Ishikawa (cell line): ENCODE results near the gene SP1.

Source experiments
- CEBPB ChIP-seq: IDR thresholded peaks from 2 replicates; pipeline ENCODE4 v1.6.1; 2012
- CREB1 ChIP-seq: IDR thresholded peaks from 2 replicates; pipeline ENCODE4 v1.6.1; 2012; ENCODE audit warnings: low read depth
- EGR1 ChIP-seq: IDR thresholded peaks from 2 replicates; pipeline ENCODE4 v1.6.1; 2012
- EP300 ChIP-seq: IDR thresholded peaks from 2 replicates; pipeline ENCODE4 v1.6.1; 2012; ENCODE audit warnings: borderline replicate concordance
- FOXM1 ChIP-seq: IDR thresholded peaks from 2 replicates; pipeline ENCODE4 v1.6.1; 2012; ENCODE audit warnings: low read depth, borderline replicate concordance
- MAX ChIP-seq: IDR thresholded peaks from 2 replicates; pipeline ENCODE4 v1.6.1; 2012
- NFIC ChIP-seq: IDR thresholded peaks from 2 replicates; pipeline ENCODE4 v1.6.1; 2012
- RAD21 ChIP-seq: IDR thresholded peaks from 2 replicates; pipeline ENCODE4 v1.6.1; 2012; ENCODE audit warnings: low read depth
- REST ChIP-seq: IDR thresholded peaks from 2 replicates; pipeline ENCODE4 v1.6.1; 2012; ENCODE audit warnings: low read depth, mild to moderate bottlenecking
- TAF1 ChIP-seq: IDR thresholded peaks from 2 replicates; pipeline ENCODE4 v1.6.1; 2012; ENCODE audit warnings: low read depth, mild to moderate bottlenecking
- TCF12 ChIP-seq: IDR thresholded peaks from 2 replicates; pipeline ENCODE4 v1.6.1; 2012; ENCODE audit warnings: low read depth
- TEAD4 ChIP-seq: IDR thresholded peaks from 2 replicates; pipeline ENCODE4 v1.6.1; 2012
- USF1 ChIP-seq: IDR thresholded peaks from 2 replicates; pipeline ENCODE4 v1.6.1; 2012
- YY1 ChIP-seq: IDR thresholded peaks from 2 replicates; pipeline ENCODE4 v1.6.1; 2012; ENCODE audit warnings: low read depth
- ZBTB7A ChIP-seq: IDR thresholded peaks from 2 replicates; pipeline ENCODE4 v1.6.1; 2012; ENCODE audit warnings: low read depth

The SP1 gene

GRCh38 chr12:53391724-53392123 lies 11.7 kb downstream of the SP1 start:
- no peak for TF ChIP-seq FOXM1
- TF ChIP-seq CREB1, result no peak
- TF ChIP-seq TCF12, result no peak
- TF ChIP-seq REST, result no peak
- TF ChIP-seq USF1, result no peak
- no peak for TF ChIP-seq EP300
- no peak for TF ChIP-seq TAF1
- TF ChIP-seq CEBPB, result no peak
- TF ChIP-seq EGR1, result no peak
- TF ChIP-seq YY1, result no peak
- no peak for TF ChIP-seq NFIC
- TF ChIP-seq RAD21, result no peak
- TF ChIP-seq MAX, result no peak
- no peak for TF ChIP-seq ZBTB7A
- TF ChIP-seq TEAD4, result no peak

DNA sequence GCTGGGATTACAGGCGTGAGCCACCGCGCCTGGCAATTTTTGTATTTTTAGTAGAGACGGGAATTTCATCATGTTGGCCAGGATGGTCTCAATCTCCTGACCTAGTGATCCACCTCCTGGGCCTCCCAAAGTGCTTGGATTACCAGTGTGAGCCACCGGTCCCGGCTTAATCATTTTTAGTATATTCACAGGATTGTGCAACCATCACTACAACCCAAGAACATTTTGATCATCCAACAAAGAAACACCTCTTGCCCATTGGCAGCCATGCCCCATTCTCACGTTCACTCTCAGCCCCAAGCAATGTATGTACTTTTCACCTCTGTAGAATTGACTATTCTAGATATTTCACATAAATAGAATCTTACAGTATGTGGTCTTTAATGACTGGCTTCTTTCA lies 19.9 kb downstream of the SP1 start:
- TF ChIP-seq CEBPB, result no peak
- TF ChIP-seq CREB1, result no peak
- no peak for TF ChIP-seq ZBTB7A
- no peak for TF ChIP-seq MAX
- no peak for TF ChIP-seq TCF12
- no peak for TF ChIP-seq RAD21
- TF ChIP-seq YY1, result no peak
- no peak for TF ChIP-seq FOXM1
- no peak for TF ChIP-seq EP300
- TF ChIP-seq TEAD4, result no peak
- no peak for TF ChIP-seq EGR1
- no peak for TF ChIP-seq USF1
- TF ChIP-seq NFIC, result no peak
- TF ChIP-seq REST, result no peak

DNA sequence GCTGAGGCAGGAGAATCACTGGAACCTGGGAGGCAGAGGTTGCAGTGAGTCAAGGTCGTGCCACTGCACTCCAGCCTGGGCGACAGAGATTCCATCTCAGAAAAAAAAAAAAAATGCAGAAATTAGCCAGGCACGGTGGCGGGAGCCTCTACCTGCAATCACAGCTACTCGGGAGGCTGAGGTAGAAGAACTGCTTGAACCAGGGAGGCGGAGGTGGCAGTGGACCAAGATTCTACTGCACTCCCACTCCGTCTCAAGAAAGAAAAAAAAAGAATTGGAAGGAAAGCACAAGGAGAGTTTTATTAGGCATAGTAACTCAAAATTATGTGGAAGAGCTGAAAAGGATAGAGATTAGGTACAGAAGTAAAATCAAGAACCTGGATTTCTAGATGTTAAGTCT lies 22.9 kb downstream of the SP1 start:
- no peak for TF ChIP-seq YY1
- TF ChIP-seq EGR1, result no peak
- TF ChIP-seq EP300, result no peak
- TF ChIP-seq CREB1, result no peak
- TF ChIP-seq TAF1, result no peak
- no peak for TF ChIP-seq CEBPB
- TF ChIP-seq FOXM1, result no peak
- no peak for TF ChIP-seq MAX
- TF ChIP-seq ZBTB7A, result no peak
- TF ChIP-seq USF1, result no peak
- no peak for TF ChIP-seq NFIC
- no peak for TF ChIP-seq REST
- no peak for TF ChIP-seq TCF12

DNA sequence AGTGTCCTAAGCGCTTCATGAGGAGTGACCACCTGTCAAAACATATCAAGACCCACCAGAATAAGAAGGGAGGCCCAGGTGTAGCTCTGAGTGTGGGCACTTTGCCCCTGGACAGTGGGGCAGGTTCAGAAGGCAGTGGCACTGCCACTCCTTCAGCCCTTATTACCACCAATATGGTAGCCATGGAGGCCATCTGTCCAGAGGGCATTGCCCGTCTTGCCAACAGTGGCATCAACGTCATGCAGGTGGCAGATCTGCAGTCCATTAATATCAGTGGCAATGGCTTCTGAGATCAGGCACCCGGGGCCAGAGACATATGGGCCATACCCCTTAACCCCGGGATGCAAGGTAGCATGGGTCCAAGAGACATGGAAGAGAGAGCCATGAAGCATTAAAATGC lies 31.0 kb downstream of the SP1 start:
- TF ChIP-seq YY1 (no peak), MAX (no peak), EGR1 (no peak), USF1 (no peak), TCF12 (no peak), CREB1 (no peak), EP300 (no peak), REST (no peak), FOXM1 (no peak), ZBTB7A (no peak), TEAD4 (no peak), NFIC (no peak)
